Fibroblast of lung (primary cell): ENCODE results near the gene HOXB1. TPM values are rescaled to one million over a fixed set of nuclear protein-coding genes. Genes with fewer than 3 reads are reported as not detected.

Source experiments
- DNase-seq, 2 donors: peaks; one replicate each; pipeline versions ENCODE4 v3.0.0 to v3.0.0-alpha.2; 2010; ENCODE audit warnings: low read depth in 2 of 2
- H2AFZ ChIP-seq: 2 replicates; pipeline ENCODE4 v1.5.1; 2012; ENCODE audit warnings: low read length, control low read depth, inconsistent platforms
- H3K27ac ChIP-seq: 2 replicates; pipeline ENCODE4 v1.5.1; 2011; ENCODE audit warnings: low read length, control low read depth; ENCODE audit not compliant: insufficient read depth
- H3K27me3 ChIP-seq: 2 replicates; pipeline ENCODE4 v1.5.1; 2011; ENCODE audit warnings: mild to moderate bottlenecking, low read length; ENCODE audit not compliant: control insufficient read depth, insufficient read depth
- H3K36me3 ChIP-seq: 2 replicates; pipeline ENCODE4 v1.5.1; 2011; ENCODE audit warnings: low read length; ENCODE audit not compliant: control insufficient read depth, insufficient read depth
- H3K4me1 ChIP-seq: 2 replicates; pipeline ENCODE4 v1.5.1; 2011; ENCODE audit warnings: low read length; ENCODE audit not compliant: control insufficient read depth, insufficient read depth; ENCODE audit errors: extremely low read depth
- H3K4me2 ChIP-seq: 2 replicates; pipeline ENCODE4 v1.5.1; 2011; ENCODE audit warnings: low read length, control low read depth; ENCODE audit not compliant: insufficient read depth; ENCODE audit errors: extremely low read depth
- H3K4me3 ChIP-seq, 4 experiments: fragments of 200-600 bp in 1 of 4; sonication (generic) in 1 of 4; replicated peaks in 1 of 4; 2 replicates each; pipeline ENCODE4 v1.5.1; 2011 to 2016; ENCODE audit warnings: low read length in 4 of 4, low read depth in 3 of 4, mild to moderate bottlenecking in 3 of 4, control low read depth in 2 of 4, inconsistent platforms in 1 of 4, mixed read lengths in 1 of 4; ENCODE audit not compliant: insufficient read depth in 1 of 4; ENCODE audit errors: control extremely low read depth in 1 of 4
- H3K79me2 ChIP-seq: 2 replicates; pipeline ENCODE4 v1.5.1; 2012; ENCODE audit warnings: mild to moderate bottlenecking, low read length, inconsistent platforms; ENCODE audit not compliant: control insufficient read depth, insufficient read depth
- H3K9ac ChIP-seq: 2 replicates; pipeline ENCODE4 v1.5.1; 2011; ENCODE audit warnings: mild to moderate bottlenecking, low read length, control low read depth; ENCODE audit not compliant: insufficient read depth
- H3K9me3 ChIP-seq: 2 replicates; pipeline ENCODE4 v1.5.1; 2012; ENCODE audit warnings: low read depth, low read length; ENCODE audit not compliant: control insufficient read depth, insufficient read depth
- H4K20me1 ChIP-seq: 2 replicates; pipeline ENCODE4 v1.5.1; 2011; ENCODE audit warnings: low read length; ENCODE audit not compliant: control insufficient read depth, insufficient read depth; ENCODE audit errors: extremely low read depth
- CTCF ChIP-seq, 2 donors: IDR thresholded peaks in 1 of 2; conservative IDR thresholded peaks in 1 of 2; 1 replicate in 1 of 2; 2 replicates in 1 of 2; pipeline ENCODE4 v1.5.1; 2011 to 2012; ENCODE audit warnings: low read length in 2 of 2, control low read depth in 1 of 2, inconsistent platforms in 1 of 2, low read depth in 1 of 2, mild to moderate bottlenecking in 1 of 2
- EZH2 ChIP-seq: IDR thresholded peaks from 2 replicates; pipeline ENCODE4 v1.5.1; 2012; ENCODE audit warnings: low read length, control low read depth, mild to moderate bottlenecking; ENCODE audit errors: missing control alignments
- polyA plus RNA-seq, 2 donors: library from polyadenylated mRNA; depleted of rRNA in 1 of 2; stranded (reverse) in 1 of 2; unstranded in 1 of 2; fragments of >200 nt; gene quantifications; 2 replicates each; pipeline ENCODE4 v1.2.1, GENCODE V29; 2011 to 2012; ENCODE audit warnings: missing spikeins in 1 of 2
- total RNA-seq: library from RNA; depleted of rRNA; stranded (reverse); fragments of >200 nt; gene quantifications from 2 replicates; pipeline ENCODE4 v1.2.1, GENCODE V29; 2014

Gene HOXB1
- total and polyA plus RNA-seq, 2 donors (not counting 1 experiment from before 2014, with no cell fraction given), result not detected

- Histone ChIP-seq H3K9ac (peak overlapping the region; percentile 60), H3K4me2 (peak overlapping the region; percentile 92), H2AFZ (no peak overlapping the region), H3K27me3 (no peaks in the 10 kb centered on the region), H4K20me1 (no peaks in the 10 kb centered on the region), H3K4me1 (peaks cover 41% of the 10 kb centered on the region), H3K4me3 (peak overlapping the region; percentile 37 to 80 (median 41)), H3K79me2 (peaks cover 95% of the 10 kb centered on the region), H3K36me3 (peaks cover 21% of the 10 kb centered on the region), H3K9me3 (no peaks in the 10 kb centered on the region), H3K27ac (peak overlapping the region; percentile 84)
- DNase-seq, result peak; percentile 42 to 55
- TF ChIP-seq EZH2 (no peak), CTCF (conservative IDR thresholded peaks at IDR 0.05 in 1 of 2, IDR thresholded peaks at IDR 0.05 in 1 of 2; ENCODE audit: low read depth in 1 of 2, low read length in 2 of 2) (no peak)
Measured at GRCh38 chr17:48551596-48552465, 21.0 kb upstream of the HOXB1 start.

GRCh38 chr17:48551214-48551555, 20.4 kb upstream of the HOXB1 start:
- H3K4me1 ChIP-seq, result peaks cover 39% of the 10 kb centered on the region
- H3K27ac ChIP-seq, result peak overlapping the region; percentile 84
- DNase-seq, result peak; percentile 39 to 60
- H3K4me2 ChIP-seq, result peak overlapping the region; percentile 92
- H3K36me3 ChIP-seq, result peaks cover 21% of the 10 kb centered on the region
- peak overlapping the region in 3 of 4 experiments; percentile 37 to 80 (median 39) for H3K4me3 ChIP-seq
- no peak overlapping the region for H2AFZ ChIP-seq
- peak overlapping the region; percentile 60 for H3K9ac ChIP-seq
- H3K79me2 ChIP-seq, result peaks cover 95% of the 10 kb centered on the region
- H3K27me3 ChIP-seq, result no peaks in the 10 kb centered on the region
- H4K20me1 ChIP-seq, result no peaks in the 10 kb centered on the region
- TF ChIP-seq CTCF (conservative IDR thresholded peaks at IDR 0.05 in 1 of 2, IDR thresholded peaks at IDR 0.05 in 1 of 2; ENCODE audit: low read depth in 1 of 2, low read length in 2 of 2) (no peak), EZH2 (no peak)
- no peaks in the 10 kb centered on the region for H3K9me3 ChIP-seq

- Histone ChIP-seq H3K27me3 (no peaks in the 10 kb centered on the region), H3K79me2 (peaks cover 94% of the 10 kb centered on the region), H3K9ac (peak overlapping the region; percentile 11)
Measured at GRCh38 chr17:48550502-48551213, 19.8 kb upstream of the HOXB1 start.

More at GRCh38 chr17:48550502-48551213, 19.8 kb upstream of the HOXB1 start:
- peaks cover 38% of the 10 kb centered on the region for H3K4me1 ChIP-seq
- H4K20me1 ChIP-seq, result no peaks in the 10 kb centered on the region
- no peaks in the 10 kb centered on the region for H3K9me3 ChIP-seq
- peaks cover 21% of the 10 kb centered on the region for H3K36me3 ChIP-seq
- peak overlapping the region; percentile 76 for H3K4me2 ChIP-seq
- no peak overlapping the region for H2AFZ ChIP-seq
- no peak for TF ChIP-seq EZH2
- peak; percentile 27 to 36 for TF ChIP-seq CTCF (conservative IDR thresholded peaks at IDR 0.05 in 1 of 2, IDR thresholded peaks at IDR 0.05 in 1 of 2; ENCODE audit: low read depth in 1 of 2, low read length in 2 of 2)
- H3K4me3 ChIP-seq, result peak overlapping the region; percentile 33 to 80 (median 41)
- DNase-seq, result peak; percentile 40 to 41
- H3K27ac ChIP-seq, result peak overlapping the region; percentile 97
